IMR-90 (cell line): ENCODE results near the gene LDAH. TPM values are rescaled to one million over a fixed set of nuclear protein-coding genes. Genes with fewer than 3 reads are reported as not detected.

Experiments
- ATAC-seq: fragments of 200-7000 bp; cut with Tn5 transposase; 2 replicates; pipeline ENCODE4 v1.9.1; 2020; ENCODE audit warnings: low read depth, mild to moderate bottlenecking, moderate library complexity
- Bru-seq: library from RNA; stranded (reverse); fragments of 400-500 nt; gene quantifications from one replicate; lab custom pipeline; 2021; lab: Mats Ljungman, UMichigan
- BruChase-seq, 2 experiments: library from RNA; stranded (reverse); fragments of 400-500 nt; gene quantifications; one replicate each; lab custom pipeline; 2021; lab: Mats Ljungman, UMichigan
- BruUV-seq: library from RNA; stranded (reverse); fragments of 400-500 nt; replicated peaks from 2 replicates; lab custom pipeline; 2021; lab: Mats Ljungman, UMichigan
- CTCF ChIA-PET: fragments of 300-600 bp; formaldehyde crosslinking; extraction: SDS; loops from one replicate; lab custom pipeline; 2021; ENCODE audit warnings: antibody characterized with exemption; lab: Yijun Ruan, JAX
- POLR2A ChIA-PET: fragments of 300-600 bp; sonication (Branson Sonifier 250); formaldehyde crosslinking; loops from one replicate; lab custom pipeline; 2022; ENCODE audit warnings: antibody characterized with exemption; ENCODE audit not compliant: unreplicated experiment; lab: Charles Lee
- DNase-seq: peaks from one replicate; pipeline ENCODE4 v3.0.0; 2013
- H2AFZ ChIP-seq: replicated peaks from 2 replicates; pipeline ENCODE3; 2013; ENCODE audit warnings: low read length, mild to moderate bottlenecking; ENCODE audit not compliant: poor library complexity
- H2AK5ac ChIP-seq: 2 replicates; pipeline ENCODE4 v1.6.1; 2013; ENCODE audit warnings: low read depth, low read length, inconsistent platforms
- H2AK9ac ChIP-seq: replicated peaks from 2 replicates; pipeline ENCODE3; 2013; ENCODE audit warnings: mild to moderate bottlenecking, low read depth, low read length, moderate library complexity; ENCODE audit not compliant: poor library complexity
- H2BK120ac ChIP-seq: 2 replicates; pipeline ENCODE4 v1.6.1; 2013; ENCODE audit warnings: low read depth, low read length, inconsistent platforms
- H2BK15ac ChIP-seq: 3 replicates; pipeline ENCODE4 v1.6.1; 2013; ENCODE audit warnings: low read depth, low read length, inconsistent platforms
- H2BK20ac ChIP-seq: 2 replicates; pipeline ENCODE4 v1.6.1; 2013; ENCODE audit warnings: low read depth, mild to moderate bottlenecking, inconsistent platforms, low read length, moderate library complexity
- H2BK5ac ChIP-seq: 2 replicates; pipeline ENCODE4 v1.6.1; 2013; ENCODE audit warnings: mild to moderate bottlenecking, low read depth, low read length, inconsistent platforms; ENCODE audit not compliant: poor library complexity, severe bottlenecking
- H3K14ac ChIP-seq: replicated peaks from 2 replicates; pipeline ENCODE4 v1.6.1; 2013; ENCODE audit warnings: low read depth, low read length, inconsistent platforms
- H3K18ac ChIP-seq: 2 replicates; pipeline ENCODE4 v1.6.1; 2013; ENCODE audit warnings: low read depth, low read length, control low read depth
- H3K23ac ChIP-seq: 2 replicates; pipeline ENCODE4 v1.6.1; 2013; ENCODE audit warnings: low read depth, low read length, inconsistent platforms
- H3K27ac ChIP-seq: 2 replicates; pipeline ENCODE4 v1.5.1; 2013; ENCODE audit warnings: mild to moderate bottlenecking, control low read depth, low read length; ENCODE audit not compliant: insufficient read depth
- H3K27me3 ChIP-seq: 2 replicates; pipeline ENCODE4 v1.6.1; 2013; ENCODE audit warnings: low read length; ENCODE audit not compliant: control insufficient read depth, insufficient read depth
- H3K36me3 ChIP-seq: 2 replicates; pipeline ENCODE4 v1.6.1; 2013; ENCODE audit warnings: low read length, mixed read lengths; ENCODE audit not compliant: control insufficient read depth, insufficient read depth
- H3K4ac ChIP-seq: 2 replicates; pipeline ENCODE4 v1.6.1; 2013; ENCODE audit warnings: low read depth, low read length, inconsistent platforms
- H3K4me1 ChIP-seq: 2 replicates; pipeline ENCODE4 v1.6.1; 2013; ENCODE audit warnings: low read length, mixed read lengths; ENCODE audit not compliant: control insufficient read depth, insufficient read depth
- H3K4me2 ChIP-seq: 2 replicates; pipeline ENCODE4 v1.6.1; 2013; ENCODE audit warnings: low read depth, mild to moderate bottlenecking, control low read depth, low read length, moderate library complexity
- H3K4me3 ChIP-seq: 2 replicates; pipeline ENCODE4 v1.5.1; 2013; ENCODE audit warnings: low read depth, mild to moderate bottlenecking, control low read depth, low read length, moderate library complexity; ENCODE audit not compliant: insufficient read depth
- H3K56ac ChIP-seq: 2 replicates; pipeline ENCODE4 v1.6.1; 2013; ENCODE audit warnings: low read length, inconsistent platforms; ENCODE audit not compliant: insufficient read depth; ENCODE audit errors: extremely low read depth
- H3K79me1 ChIP-seq, 2 experiments: 2 replicates each; pipeline ENCODE4 v1.6.1; 2013; ENCODE audit warnings: low read length in 2 of 2, inconsistent platforms in 1 of 2, low read depth in 1 of 2
- H3K9ac ChIP-seq: 2 replicates; pipeline ENCODE4 v1.6.1; 2013; ENCODE audit warnings: low read depth, low read length, control low read depth
- H3K9me1 ChIP-seq: 2 replicates; pipeline ENCODE4 v1.6.1; 2013; ENCODE audit warnings: low read length, inconsistent platforms; ENCODE audit not compliant: insufficient read depth
- H3K9me3 ChIP-seq: 2 replicates; pipeline ENCODE4 v1.6.1; 2013; ENCODE audit warnings: low read length; ENCODE audit not compliant: control insufficient read depth, insufficient read depth
- H4K20me1 ChIP-seq: 2 replicates; pipeline ENCODE4 v1.6.1; 2013; ENCODE audit warnings: low read length, inconsistent platforms; ENCODE audit not compliant: insufficient read depth
- H4K5ac ChIP-seq: 2 replicates; pipeline ENCODE4 v1.6.1; 2013; ENCODE audit warnings: mild to moderate bottlenecking, low read depth, low read length, control low read depth
- H4K8ac ChIP-seq, 2 experiments: 2 replicates each; pipeline ENCODE4 v1.6.1; 2013; ENCODE audit warnings: low read depth in 2 of 2, low read length in 2 of 2, control low read depth in 1 of 2, inconsistent platforms in 1 of 2
- H4K91ac ChIP-seq: 2 replicates; pipeline ENCODE4 v1.6.1; 2013; ENCODE audit warnings: low read depth, low read length, inconsistent platforms; ENCODE audit not compliant: insufficient read depth
- BHLHE40 ChIP-seq: fragments of 150-350 bp; IDR thresholded peaks from 2 replicates; pipeline ENCODE4 v1.6.1; 2016; ENCODE audit warnings: mild to moderate bottlenecking, low read depth, low read length
- MAZ ChIP-seq: IDR thresholded peaks from 2 replicates; pipeline ENCODE4 v1.6.1; 2012; ENCODE audit warnings: low read depth, mild to moderate bottlenecking, low read length, improper control_type of control experiment, moderate library complexity, borderline replicate concordance
- POLR2A ChIP-seq: IDR thresholded peaks from 2 replicates; pipeline ENCODE4 v1.6.1; 2012; ENCODE audit warnings: mild to moderate bottlenecking, low read depth, low read length
- RCOR1 ChIP-seq: IDR thresholded peaks from 2 replicates; pipeline ENCODE4 v1.6.1; 2012; ENCODE audit warnings: mild to moderate bottlenecking, low read length, improper control_type of control experiment; ENCODE audit not compliant: insufficient replicate concordance
- RFX5 ChIP-seq: IDR thresholded peaks from 2 replicates; pipeline ENCODE4 v1.8.0; 2012; ENCODE audit warnings: low read depth, mild to moderate bottlenecking, low read length, moderate library complexity
- USF2 ChIP-seq: fragments of 150-350 bp; IDR thresholded peaks from 2 replicates; pipeline ENCODE4 v1.6.1; 2017; ENCODE audit warnings: mild to moderate bottlenecking, antibody characterized with exemption, low read length, low read depth
- WGBS, 2 experiments: methylation state at CpG; one replicate each; pipeline versions ENCODE4 v1.1.5 to v1.1.7; 2013; ENCODE audit warnings: missing lambda C conversion rate in 2 of 2; ENCODE audit not compliant: insufficient read length in 1 of 2; ENCODE audit errors: extremely low coverage in 2 of 2; 5-methylcytosine and 5-hydroxymethylcytosine counted together
- dilution Hi-C: fragments of 300-500 bp; cut with HindIII; formaldehyde crosslinking; loops from one replicate; pipeline ENCODE4 v1.14.3; 2018; ENCODE audit warnings: low sequenced_read_pairs; ENCODE audit not compliant: unreplicated experiment
- in situ Hi-C: fragments of 300-500 bp; cut with MboI; formaldehyde crosslinking; loops from 3 replicates; pipeline ENCODE4 v1.14.3; 2019; ENCODE audit warnings: low sequenced_read_pairs, inconsistent platforms, mixed read lengths
- intact Hi-C: fragments of 100-400 bp; cut with micrococcal nuclease; formaldehyde crosslinking; loops from 2 replicates; pipeline ENCODE4 v1.10.0; 2022
- long read RNA-seq: library from polyadenylated mRNA; unstranded; transcript quantifications from one replicate; pipeline ENCODE4 v2.0.0, GENCODE V29; 2021; ENCODE audit not compliant: unreplicated experiment
- polyA plus RNA-seq, 3 experiments: library from polyadenylated mRNA; depleted of rRNA; stranded (reverse); fragments of >200 nt; gene quantifications; 2 replicates each; pipeline ENCODE4 v1.2.3, GENCODE V29; 2012; ENCODE audit warnings: low replicate concordance in 1 of 3
- total RNA-seq: library from RNA; depleted of rRNA; stranded (reverse); fragments of >200 nt; gene quantifications from 2 replicates; pipeline ENCODE4 v1.2.3, GENCODE V29; 2012; rRNA removed
- TF ChIP-seq, protein P1 (sequence below): fragments of 150-350 bp; IDR thresholded peaks from 2 replicates; pipeline ENCODE4 v1.6.1; 2016; ENCODE audit warnings: low read depth, mild to moderate bottlenecking, low read length, moderate library complexity, borderline replicate concordance

LDAH gene
- total RNA-seq (22.5 and 31.7 TPM in 2 replicates), polyA plus RNA-seq (2012; rRNA removed) (8.0 and 12.1 TPM in 2 replicates), Bru-seq, nascent RNA (percentile 69 among the genes with signal in this experiment), BruChase-seq, experiment 1, labeled RNA remaining after a 6-hour chase (percentile 55 among the genes with signal in this experiment), BruChase-seq, experiment 2, labeled RNA remaining after a 2-hour chase (percentile 57 among the genes with signal in this experiment)
- polyA plus RNA-seq (2012; cell fraction: cytosol; rRNA removed) = 3.6 and 3.8 TPM in 2 replicates
- 1.5 and 12.0 TPM in 2 replicates for polyA plus RNA-seq (2012; cell fraction: nucleus; rRNA removed; ENCODE audit: low replicate concordance)
- long read RNA-seq, transcript LDAH-201 (7 exons, 2,907 nt) = major isoform, 19 of 28 reads
- long read RNA-seq, partial matches to known transcripts = 0 of 28 reads
- long read RNA-seq, other reads (novel, unspliced or antisense) = 6 of 28 reads

- Histone ChIP-seq H3K36me3 (no peaks in the 10 kb centered on the region), H2AFZ (peak within 1 kb of the TSS; percentile 95), H2AK5ac (peak within 1 kb of the TSS; percentile 44; the same call in 1 of the 2 replicates), H3K23ac (peak within 1 kb of the TSS; percentile 44), H2BK120ac (no peak within 1 kb of the TSS), H3K4ac (peak within 1 kb of the TSS; percentile 81), H2BK5ac (peak within 1 kb of the TSS; percentile 27), H3K79me1 (peaks cover 6 to 14% of the 10 kb centered on the region in 2 experiments), H2AK9ac (peak within 1 kb of the TSS; percentile 63), H2BK20ac (no peak within 1 kb of the TSS), H3K56ac (peak within 1 kb of the TSS; percentile 91), H2BK15ac (no peak within 1 kb of the TSS), H4K20me1 (no peaks in the 10 kb centered on the region), H3K9me3 (no peaks in the 10 kb centered on the region), H3K14ac (peak within 1 kb of the TSS; percentile 73), H4K91ac (peak within 1 kb of the TSS; percentile 69), H3K27me3 (no peaks in the 10 kb centered on the region), H3K4me1 (no peaks in the 10 kb centered on the region), H4K8ac (peak within 1 kb of the TSS; percentile 96), H4K5ac (peak within 1 kb of the TSS; percentile 94), H3K4me2 (peak within 1 kb of the TSS; percentile 94), H3K4me3 (peak within 1 kb of the TSS; percentile 66), H3K9ac (peak within 1 kb of the TSS; percentile 67), H3K27ac (peak within 1 kb of the TSS; percentile 69), H3K18ac (peak within 1 kb of the TSS; percentile 24; the same call in 1 of the 2 replicates), H3K9me1 (no peaks in the 10 kb centered on the region)
- peak; percentile 87 for DNase-seq
- intact Hi-C loops (loop anchor here (2.0 to 10.0 kb wide), 2 partner anchors 140 to 888 kb away; no protein-coding TSS in a partner anchor), dilution Hi-C loops (no loop called here), in situ Hi-C loops (no loop called here)
- WGBS, 2 experiments = 0% methylated on average over 19 of the region's 46 CpGs; no CpG with 5 or more reads in 1 of the 2 experiments
- ChIA-PET POLR2A (interaction anchor here (0.6 kb wide), 2 partner anchors 15 to 41 kb away, joined by 6 read pairs; no protein-coding TSS in a partner anchor), CTCF (interaction anchor here (0.7 to 1.1 kb wide), 2 partner anchors 13 to 145 kb away, joined by 3 to 4 read pairs; no protein-coding TSS in a partner anchor)
- TSS peak; percentile 99 for BruUV-seq
- peak; percentile 95 for ATAC-seq
- TF ChIP-seq RFX5 = no peak
- TF ChIP-seq MAZ = peak; percentile 97
- TF ChIP-seq USF2 = peak; percentile 88
- no peak for TF ChIP-seq RCOR1
- peak; percentile 84 for TF ChIP-seq POLR2A
- TF ChIP-seq, protein P1, sequence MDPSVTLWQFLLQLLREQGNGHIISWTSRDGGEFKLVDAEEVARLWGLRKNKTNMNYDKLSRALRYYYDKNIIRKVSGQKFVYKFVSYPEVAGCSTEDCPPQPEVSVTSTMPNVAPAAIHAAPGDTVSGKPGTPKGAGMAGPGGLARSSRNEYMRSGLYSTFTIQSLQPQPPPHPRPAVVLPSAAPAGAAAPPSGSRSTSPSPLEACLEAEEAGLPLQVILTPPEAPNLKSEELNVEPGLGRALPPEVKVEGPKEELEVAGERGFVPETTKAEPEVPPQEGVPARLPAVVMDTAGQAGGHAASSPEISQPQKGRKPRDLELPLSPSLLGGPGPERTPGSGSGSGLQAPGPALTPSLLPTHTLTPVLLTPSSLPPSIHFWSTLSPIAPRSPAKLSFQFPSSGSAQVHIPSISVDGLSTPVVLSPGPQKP = peak; percentile 81; the same call in 1 of the 2 replicates
- peak; percentile 100 for TF ChIP-seq BHLHE40
These were observed at the start of gene LDAH for GRCh38 chr2:20822535-20823490. Gene LDAH (minus strand): TSS chr2:20823101. CDS start chr2:20801463, 21,638 bp downstream.
